Thyroid gland (tissue), 4 donors: ENCODE data around the gene GALNTL6. TPM values are rescaled to one million over a fixed set of nuclear protein-coding genes. Genes with fewer than 3 reads are reported as not detected.

Experiments
- DNase-seq, 2 donors: peaks; one replicate each; pipeline ENCODE4 v3.0.0-alpha.2; 2019
- H3K27ac ChIP-seq, 3 donors: fragments of 200-600 bp; sonication (generic); 1 replicate in 2 of 3; 2 replicates in 1 of 3; pipeline ENCODE4 v1.5.1; 2016 to 2019; ENCODE audit warnings: mild to moderate bottlenecking in 1 of 3, moderate library complexity in 1 of 3
- H3K27me3 ChIP-seq: fragments of 200-600 bp; sonication (generic); one replicate; pipeline ENCODE4 v1.5.1; 2019
- H3K36me3 ChIP-seq, 2 donors: fragments of 200-600 bp; sonication (generic); one replicate each; pipeline ENCODE4 v1.5.1; 2016 to 2019
- H3K4me1 ChIP-seq, 2 donors: fragments of 200-600 bp; sonication (generic); one replicate each; pipeline ENCODE4 v1.5.1; 2017 to 2019
- H3K4me3 ChIP-seq, 3 donors: fragments of 200-600 bp; sonication (generic); replicated peaks in 1 of 3; 1 replicate in 2 of 3; 2 replicates in 1 of 3; pipeline ENCODE4 v1.5.1; 2016; ENCODE audit warnings: mild to moderate bottlenecking in 1 of 3
- H3K9me3 ChIP-seq: fragments of 200-600 bp; sonication (generic); one replicate; pipeline ENCODE4 v1.5.1; 2017
- CTCF ChIP-seq, 6 experiments: fragments of 200-600 bp in 3 of 6; fragments of 450-650 bp in 3 of 6; sonication (generic) in 3 of 6; IDR thresholded peaks; one replicate each; pipeline ENCODE4 v1.5.1; 2016 to 2019; ENCODE audit warnings: antibody characterized with exemption in 6 of 6, mild to moderate bottlenecking in 2 of 6, inconsistent platforms in 1 of 6, moderate library complexity in 1 of 6
- POLR2A ChIP-seq, 2 donors: fragments of 450-650 bp; IDR thresholded peaks; one replicate each; pipeline ENCODE4 v1.6.1; 2017; ENCODE audit warnings: antibody characterized with exemption in 2 of 2, mild to moderate bottlenecking in 2 of 2, moderate library complexity in 1 of 2
- WGBS, 2 donors: methylation state at CpG; one replicate each; pipeline ENCODE4 v1.1.5; 2017; 5-methylcytosine and 5-hydroxymethylcytosine counted together
- intact Hi-C: fragments of 100-400 bp; cut with DNase I; formaldehyde crosslinking; loops from one replicate; pipeline ENCODE4 v1.15.1; 2023
- total RNA-seq, 4 donors: library from RNA; depleted of rRNA; stranded (reverse); fragments of >200 nt; gene quantifications; one replicate each; pipeline ENCODE4 v1.2.3, GENCODE V29; 2016

Gene GALNTL6
- total RNA-seq, 4 donors from 2014 or later = not detected

GRCh38 chr4:173056710-173057109 lies 1243.5 kb downstream of the GALNTL6 start:
- Histone ChIP-seq H3K36me3 (no peaks in the 10 kb centered on the region), H3K27ac (no peak overlapping the region), H3K27me3 (no peaks in the 10 kb centered on the region), H3K4me3 (no peak overlapping the region), H3K4me1 (no peaks in the 10 kb centered on the region), H3K9me3 (no peaks in the 10 kb centered on the region)
- no peak for TF ChIP-seq CTCF (IDR thresholded peaks at IDR 0.05)
- no peak for TF ChIP-seq POLR2A (IDR thresholded peaks at IDR 0.05)
- DNase-seq = no peak
- 71 to 81% methylated on average over 2 of the region's 2 CpGs for WGBS, 2 donors
- intact Hi-C loops = no loop called here

GRCh38 chr4:173057442-173057841 lies 1244.2 kb downstream of the GALNTL6 start:
- 44 to 53% methylated on average over 3 of the region's 3 CpGs for WGBS, 2 donors
- Histone ChIP-seq H3K4me1 (no peaks in the 10 kb centered on the region), H3K4me3 (no peak overlapping the region), H3K27ac (no peak overlapping the region), H3K36me3 (no peaks in the 10 kb centered on the region), H3K9me3 (no peaks in the 10 kb centered on the region), H3K27me3 (no peaks in the 10 kb centered on the region)
- TF ChIP-seq CTCF (IDR thresholded peaks at IDR 0.05) = no peak
- no peak for TF ChIP-seq POLR2A (IDR thresholded peaks at IDR 0.05)
- no peak for DNase-seq
- intact Hi-C loops = no loop called here

GRCh38 chr4:173057901-173058300 lies 1244.7 kb downstream of the GALNTL6 start:
- no peak overlapping the region for H3K4me3 ChIP-seq
- no peak for DNase-seq
- TF ChIP-seq CTCF (IDR thresholded peaks at IDR 0.05) = no peak
- no peak for TF ChIP-seq POLR2A (IDR thresholded peaks at IDR 0.05)
- H3K27ac ChIP-seq = no peak overlapping the region
- no peaks in the 10 kb centered on the region for H3K36me3 ChIP-seq
- no peaks in the 10 kb centered on the region for H3K4me1 ChIP-seq
- intact Hi-C loops = no loop called here
- WGBS, 2 donors = 50 to 78% methylated on average over 1 of the region's 1 CpG
- no peaks in the 10 kb centered on the region for H3K9me3 ChIP-seq
- H3K27me3 ChIP-seq = no peaks in the 10 kb centered on the region

GRCh38 chr4:173061160-173061559 lies 1248.0 kb downstream of the GALNTL6 start:
- intact Hi-C loops = no loop called here

More at GRCh38 chr4:173061160-173061559, 1248.0 kb downstream of the GALNTL6 start:
- 77 to 83% methylated on average over 4 of the region's 4 CpGs for WGBS, 2 donors
- H3K36me3 ChIP-seq = no peaks in the 10 kb centered on the region
- DNase-seq = no peak
- no peaks in the 10 kb centered on the region for H3K9me3 ChIP-seq
- no peak for TF ChIP-seq CTCF (IDR thresholded peaks at IDR 0.05)
- TF ChIP-seq POLR2A (IDR thresholded peaks at IDR 0.05) = no peak
- no peaks in the 10 kb centered on the region for H3K27me3 ChIP-seq
- no peak overlapping the region for H3K27ac ChIP-seq
- H3K4me1 ChIP-seq = no peaks in the 10 kb centered on the region
- no peak overlapping the region for H3K4me3 ChIP-seq
